OCI-LY7 (cell line): ENCODE results near the gene RNASEH1.

ENCODE experiments used
- EZH2phosphoT487 ChIP-seq: fragments of 200-600 bp; sonication (generic); IDR thresholded peaks from 2 replicates; pipeline ENCODE4 v1.6.1; 2018; ENCODE audit warnings: low read depth, borderline replicate concordance, mild to moderate bottlenecking, mixed run types, antibody characterized with exemption, low read length, moderate library complexity, mixed read lengths
- TF ChIP-seq, protein P1 (sequence below): fragments of 200-600 bp; sonication (generic); conservative IDR thresholded peaks from 2 replicates; pipeline ENCODE4 v1.5.1; 2014; ENCODE audit warnings: mild to moderate bottlenecking, antibody characterized with exemption, low read length, moderate library complexity, mixed read lengths

DNA sequence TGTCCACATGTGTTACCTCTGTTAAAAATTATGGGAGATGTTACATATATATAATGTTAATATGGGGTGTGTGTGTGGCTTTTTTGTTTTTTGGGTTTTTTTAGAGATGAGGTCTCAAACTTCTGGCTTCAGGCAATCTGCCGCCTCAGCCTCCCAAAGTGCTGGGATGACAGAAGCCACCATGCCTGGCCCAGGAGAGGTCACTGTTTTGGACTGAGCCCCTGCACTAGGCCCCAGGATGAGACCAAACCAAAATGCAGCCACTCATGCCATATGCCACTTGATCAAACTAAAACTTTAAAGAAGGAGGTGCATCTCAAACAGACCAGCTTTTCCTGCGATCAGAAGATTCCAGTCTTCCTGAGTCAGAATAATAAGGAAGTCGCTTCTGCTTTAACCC lies 41.3 kb downstream of the RNASEH1 start:
- TF ChIP-seq, protein P1, sequence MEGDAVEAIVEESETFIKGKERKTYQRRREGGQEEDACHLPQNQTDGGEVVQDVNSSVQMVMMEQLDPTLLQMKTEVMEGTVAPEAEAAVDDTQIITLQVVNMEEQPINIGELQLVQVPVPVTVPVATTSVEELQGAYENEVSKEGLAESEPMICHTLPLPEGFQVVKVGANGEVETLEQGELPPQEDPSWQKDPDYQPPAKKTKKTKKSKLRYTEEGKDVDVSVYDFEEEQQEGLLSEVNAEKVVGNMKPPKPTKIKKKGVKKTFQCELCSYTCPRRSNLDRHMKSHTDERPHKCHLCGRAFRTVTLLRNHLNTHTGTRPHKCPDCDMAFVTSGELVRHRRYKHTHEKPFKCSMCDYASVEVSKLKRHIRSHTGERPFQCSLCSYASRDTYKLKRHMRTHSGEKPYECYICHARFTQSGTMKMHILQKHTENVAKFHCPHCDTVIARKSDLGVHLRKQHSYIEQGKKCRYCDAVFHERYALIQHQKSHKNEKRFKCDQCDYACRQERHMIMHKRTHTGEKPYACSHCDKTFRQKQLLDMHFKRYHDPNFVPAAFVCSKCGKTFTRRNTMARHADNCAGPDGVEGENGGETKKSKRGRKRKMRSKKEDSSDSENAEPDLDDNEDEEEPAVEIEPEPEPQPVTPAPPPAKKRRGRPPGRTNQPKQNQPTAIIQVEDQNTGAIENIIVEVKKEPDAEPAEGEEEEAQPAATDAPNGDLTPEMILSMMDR = no peak
- TF ChIP-seq EZH2phosphoT487 = no peak
